Gastrocnemius medialis (tissue), 4 donors: ENCODE results near the gene RGS13. TPM values are rescaled to one million over a fixed set of nuclear protein-coding genes. Genes with fewer than 3 reads are reported as not detected.

Experiments used
- ATAC-seq, 2 donors: fragments of 150-250 bp; one replicate each; pipeline ENCODE4 v1.9.1; 2016
- DNase-seq, 2 donors: peaks; one replicate each; pipeline ENCODE4 v3.0.0-alpha.2; 2019
- H3K27ac ChIP-seq, 4 donors: fragments of 200-600 bp; sonication (generic); 1 replicate in 1 of 4; 2 replicates in 3 of 4; pipeline ENCODE4 v1.5.1; 2016 to 2018; ENCODE audit warnings: mild to moderate bottlenecking in 2 of 4, moderate library complexity in 1 of 4
- H3K27me3 ChIP-seq, 3 donors: fragments of 200-600 bp; sonication (generic) in 2 of 3; 1 replicate in 1 of 3; 2 replicates in 2 of 3; pipeline versions ENCODE4 v1.5.1 to v1.6.0; 2016 to 2019; ENCODE audit warnings: mild to moderate bottlenecking in 1 of 3, moderate library complexity in 1 of 3
- H3K36me3 ChIP-seq, 2 donors: fragments of 200-600 bp; sonication (generic) in 1 of 2; one replicate each; pipeline ENCODE4 v1.5.1; 2017 to 2018
- H3K4me1 ChIP-seq, 2 donors: fragments of 200-600 bp; sonication (generic) in 1 of 2; one replicate each; pipeline ENCODE4 v1.5.1; 2016 to 2017; ENCODE audit warnings: mild to moderate bottlenecking in 2 of 2
- H3K4me3 ChIP-seq, 4 donors: fragments of 200-600 bp; sonication (generic) in 3 of 4; 1 replicate in 1 of 4; 2 replicates in 3 of 4; pipeline ENCODE4 v1.5.1; 2016 to 2019; ENCODE audit warnings: mild to moderate bottlenecking in 2 of 4
- H3K9me3 ChIP-seq, 3 donors: fragments of 200-600 bp; sonication (generic) in 2 of 3; 1 replicate in 1 of 3; 2 replicates in 2 of 3; pipeline ENCODE4 v1.5.1; 2016 to 2019
- CTCF ChIP-seq, 5 experiments: fragments of 450-650 bp in 3 of 5; fragments of 200-600 bp in 2 of 5; sonication (generic) in 2 of 5; IDR thresholded peaks in 4 of 5; conservative IDR thresholded peaks in 1 of 5; 1 replicate in 4 of 5; 2 replicates in 1 of 5; pipeline ENCODE4 v1.5.1; 2016 to 2019; ENCODE audit warnings: antibody characterized with exemption in 5 of 5, mild to moderate bottlenecking in 3 of 5, moderate library complexity in 3 of 5
- POLR2A ChIP-seq, 2 donors: fragments of 450-650 bp; IDR thresholded peaks; one replicate each; pipeline ENCODE4 v1.6.1; 2017; ENCODE audit warnings: antibody characterized with exemption in 2 of 2, mild to moderate bottlenecking in 2 of 2, moderate library complexity in 2 of 2
- in situ Hi-C, 4 donors: fragments of 200-750 bp; cut with MboI; loops; one replicate each; pipeline versions ENCODE4 v1.15.0 to v1.8.0; 2017; ENCODE audit warnings: low sequenced_read_pairs in 4 of 4
- intact Hi-C: fragments of 100-400 bp; cut with DNase I; formaldehyde crosslinking; loops from one replicate; pipeline ENCODE4 v1.15.1; 2023; ENCODE audit warnings: low total_unique reads
- total RNA-seq, 4 donors: library from RNA; depleted of rRNA; stranded (reverse); fragments of >200 nt; gene quantifications; one replicate each; pipeline versions ENCODE4 v1.1.0 to v1.2.3, GENCODE V29; 2016

Gene RGS13
- total RNA-seq, 4 donors from 2014 or later, result not detected

GRCh38 chr1:192658255-192658654 is 22.3 kb downstream of the RGS13 start:
- Histone ChIP-seq H3K4me1 (peaks cover 0 to 7% of the 10 kb centered on the region in 2 donors), H3K4me3 (no peak overlapping the region), H3K9me3 (no peaks in the 10 kb centered on the region), H3K27ac (no peak overlapping the region), H3K27me3 (no peaks in the 10 kb centered on the region), H3K36me3 (no peaks in the 10 kb centered on the region)
- ATAC-seq, result no peak
- in situ Hi-C loops (no loop called here), intact Hi-C loops (no loop called here)
- TF ChIP-seq CTCF (IDR thresholded peaks at IDR 0.05 in 4 of 5, conservative IDR thresholded peaks at IDR 0.05 in 1 of 5) (no peak), POLR2A (IDR thresholded peaks at IDR 0.05) (no peak)
- no peak for DNase-seq

- Histone ChIP-seq H3K9me3 (no peaks in the 10 kb centered on the region), H3K4me1 (peaks cover 0 to 7% of the 10 kb centered on the region in 2 donors), H3K27ac (no peak overlapping the region), H3K4me3 (no peak overlapping the region), H3K36me3 (no peaks in the 10 kb centered on the region), H3K27me3 (no peaks in the 10 kb centered on the region)
- TF ChIP-seq CTCF (IDR thresholded peaks at IDR 0.05 in 4 of 5, conservative IDR thresholded peaks at IDR 0.05 in 1 of 5) (no peak), POLR2A (IDR thresholded peaks at IDR 0.05) (no peak)
- intact Hi-C loops, result no loop called here
- DNase-seq (no peak), ATAC-seq (no peak)
- in situ Hi-C loops, result no loop called here
Observed at GRCh38 chr1:192660613-192661012, 24.7 kb downstream of the RGS13 start.

GRCh38 chr1:192668409-192668983 is 32.5 kb downstream of the RGS13 start:
- H3K27me3 ChIP-seq, result no peaks in the 10 kb centered on the region
- ATAC-seq (no peak), DNase-seq (no peak)
- no peaks in the 10 kb centered on the region for H3K9me3 ChIP-seq
- intact Hi-C loops, result no loop called here
- no peak overlapping the region for H3K27ac ChIP-seq
- no peak overlapping the region for H3K4me3 ChIP-seq
- TF ChIP-seq POLR2A (IDR thresholded peaks at IDR 0.05) (no peak), CTCF (IDR thresholded peaks at IDR 0.05 in 4 of 5, conservative IDR thresholded peaks at IDR 0.05 in 1 of 5) (no peak)
- H3K36me3 ChIP-seq, result no peaks in the 10 kb centered on the region
- in situ Hi-C loops, result no loop called here
- H3K4me1 ChIP-seq, result no peaks in the 10 kb centered on the region

GRCh38 chr1:192669174-192669573 is 33.2 kb downstream of the RGS13 start:
- TF ChIP-seq POLR2A (IDR thresholded peaks at IDR 0.05) (no peak), CTCF (IDR thresholded peaks at IDR 0.05 in 4 of 5, conservative IDR thresholded peaks at IDR 0.05 in 1 of 5) (no peak)
- no peaks in the 10 kb centered on the region for H3K27me3 ChIP-seq

GRCh38 chr1:192675716-192676115 is 39.8 kb downstream of the RGS13 start:
- no peak for ATAC-seq
- H3K4me1 ChIP-seq, result no peaks in the 10 kb centered on the region
- H3K4me3 ChIP-seq, result no peak overlapping the region
- H3K27me3 ChIP-seq, result no peaks in the 10 kb centered on the region
- no peak overlapping the region for H3K27ac ChIP-seq
- intact Hi-C loops, result no loop called here
- H3K36me3 ChIP-seq, result no peaks in the 10 kb centered on the region
- TF ChIP-seq CTCF (IDR thresholded peaks at IDR 0.05 in 4 of 5, conservative IDR thresholded peaks at IDR 0.05 in 1 of 5), result no peak
- no peak for TF ChIP-seq POLR2A (IDR thresholded peaks at IDR 0.05)
- no peaks in the 10 kb centered on the region for H3K9me3 ChIP-seq
- DNase-seq, result no peak
- in situ Hi-C loops, result no loop called here

More at GRCh38 chr1:192669174-192669573, 33.2 kb downstream of the RGS13 start:
- in situ Hi-C loops (no loop called here), intact Hi-C loops (no loop called here)
- no peak for DNase-seq
- H3K4me1 ChIP-seq, result no peaks in the 10 kb centered on the region
- no peaks in the 10 kb centered on the region for H3K36me3 ChIP-seq
- no peak for ATAC-seq
- H3K4me3 ChIP-seq, result no peak overlapping the region
- no peak overlapping the region for H3K27ac ChIP-seq
- no peaks in the 10 kb centered on the region for H3K9me3 ChIP-seq
